BJ (cell line): Measurements from ENCODE around the gene PDE7B. TPM values are rescaled to one million over a fixed set of nuclear protein-coding genes. Genes with fewer than 3 reads are reported as not detected.

ENCODE experiments used
- CTCF ChIA-PET: fragments of 350-600 bp; formaldehyde crosslinking; extraction: SDS; loops from one replicate; lab custom pipeline; 2021; ENCODE audit warnings: antibody characterized with exemption, inconsistent platforms; lab: Yijun Ruan, JAX
- POLR2A ChIA-PET: fragments of 300-600 bp; sonication (Branson Sonifier 250); formaldehyde crosslinking; extraction: SDS; loops from one replicate; lab custom pipeline; 2021; ENCODE audit warnings: antibody characterized with exemption; lab: Charles Lee
- DNase-seq: peaks from one replicate; pipeline ENCODE4 v3.0.0-alpha.2; 2011; ENCODE audit warnings: low read depth
- H3K27me3 ChIP-seq: 2 replicates; pipeline ENCODE4 v1.6.0; 2011; ENCODE audit warnings: low read length; ENCODE audit not compliant: control insufficient read depth, insufficient read depth
- H3K36me3 ChIP-seq: 2 replicates; pipeline ENCODE4 v1.5.1; 2011; ENCODE audit warnings: low read length; ENCODE audit not compliant: control insufficient read depth, insufficient read depth
- H3K4me3 ChIP-seq: 2 replicates; pipeline ENCODE4 v1.5.1; 2011; ENCODE audit warnings: low read depth, mild to moderate bottlenecking, control low read depth, low read length
- CTCF ChIP-seq: IDR thresholded peaks from 2 replicates; pipeline ENCODE4 v1.5.1; 2011; ENCODE audit warnings: low read depth, mild to moderate bottlenecking, control low read depth, inconsistent platforms, low read length, moderate library complexity; ENCODE audit not compliant: insufficient read depth
- polyA plus RNA-seq: library from polyadenylated mRNA; depleted of rRNA; stranded (reverse); fragments of >200 nt; gene quantifications from 2 replicates; pipeline ENCODE4 v1.2.3, GENCODE V29; 2011

The PDE7B gene
- polyA plus RNA-seq, 1 experiment = 2.7 TPM

- Histone ChIP-seq H3K36me3 (no peaks in the 10 kb centered on the region), H3K27me3 (no peaks in the 10 kb centered on the region), H3K4me3 (no peak overlapping the region)
- POLR2A ChIA-PET = interaction anchor here (0.6 kb wide), 1 partner anchor 728 kb away, joined by 4 read pairs; no protein-coding TSS in a partner anchor
- CTCF ChIA-PET = interaction anchor here (0.5 to 1.0 kb wide), 2 partner anchors 12 to 18 kb away, joined by 3 to 4 read pairs; no protein-coding TSS in a partner anchor
- no peak for TF ChIP-seq CTCF
- DNase-seq = no peak
Observed at GRCh38 chr6:136117081-136117480, 265.6 kb downstream of the PDE7B start.

GRCh38 chr6:136118787-136119186 is 267.3 kb downstream of the PDE7B start:
- ChIA-PET POLR2A (no interaction called here), CTCF (no interaction called here)
- no peak for DNase-seq
- Histone ChIP-seq H3K27me3 (no peaks in the 10 kb centered on the region), H3K4me3 (no peak overlapping the region), H3K36me3 (no peaks in the 10 kb centered on the region)
- TF ChIP-seq CTCF = no peak

GRCh38 chr6:136123468-136123867 is 272.0 kb downstream of the PDE7B start:
- no peak for TF ChIP-seq CTCF
- DNase-seq = peak; percentile 44
- H3K4me3 ChIP-seq = no peak overlapping the region
- ChIA-PET CTCF (no interaction called here), POLR2A (no interaction called here)
- H3K36me3 ChIP-seq = no peaks in the 10 kb centered on the region
- H3K27me3 ChIP-seq = no peaks in the 10 kb centered on the region

- no peak for DNase-seq
- no peaks in the 10 kb centered on the region for H3K36me3 ChIP-seq
- POLR2A ChIA-PET = no interaction called here
- no peaks in the 10 kb centered on the region for H3K27me3 ChIP-seq
- CTCF ChIA-PET = no interaction called here
- H3K4me3 ChIP-seq = no peak overlapping the region
- no peak for TF ChIP-seq CTCF
Observed at GRCh38 chr6:136125585-136125984, 274.1 kb downstream of the PDE7B start.

- TF ChIP-seq CTCF = no peak
- no peak for DNase-seq
- no peak overlapping the region for H3K4me3 ChIP-seq
- no peaks in the 10 kb centered on the region for H3K36me3 ChIP-seq
- ChIA-PET CTCF (interaction anchor here (0.6 to 1.3 kb wide), 2 partner anchors 14 to 979 kb away, joined by 3 read pairs; no protein-coding TSS in a partner anchor), POLR2A (no interaction called here)
- no peaks in the 10 kb centered on the region for H3K27me3 ChIP-seq
Observed at GRCh38 chr6:136127873-136128272, 276.4 kb downstream of the PDE7B start.
